ENCODE data around the gene CACNA1I. TPM values are rescaled to one million over a fixed set of nuclear protein-coding genes. Genes with fewer than 3 reads are reported as not detected.

The CACNA1I gene
- total RNA-seq, 1 experiment from 2014 or later, result 2.1 TPM

DNA sequence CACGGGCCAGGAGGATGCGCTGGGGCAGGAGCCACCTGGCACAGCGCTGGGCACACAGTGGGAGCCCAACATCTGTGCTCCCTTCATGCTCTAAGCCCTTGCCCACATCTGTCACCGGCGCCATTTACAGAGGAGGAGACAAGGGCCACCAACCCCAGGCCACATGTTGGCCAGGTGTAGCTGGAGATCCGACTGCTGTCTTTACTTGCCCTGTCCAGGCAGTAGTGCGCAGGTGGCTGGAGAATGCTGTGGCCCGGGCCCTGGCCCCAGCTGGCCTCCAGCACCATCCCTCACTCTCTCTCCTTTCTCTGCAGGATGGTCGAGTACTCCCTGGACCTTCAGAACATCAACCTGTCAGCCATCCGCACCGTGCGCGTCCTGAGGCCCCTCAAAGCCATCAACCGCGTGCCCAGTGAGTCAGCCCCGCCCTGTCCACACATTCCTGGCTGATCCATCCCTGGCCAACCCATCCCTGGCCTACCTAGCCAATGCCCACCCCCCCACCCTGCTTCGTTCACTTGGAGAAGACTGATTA lies 48.5 kb downstream of the CACNA1I start:
- Mint-ChIP-seq H3K27ac (no peak overlapping the region), H3K4me3 (no peak overlapping the region), H3K4me1 (peaks cover 13% of the 10 kb centered on the region), H3K36me3 (no peaks in the 10 kb centered on the region), H3K9me3 (no peaks in the 10 kb centered on the region), H3K27me3 (ENCODE audit: low read depth) (no peaks in the 10 kb centered on the region)
- ATAC-seq, result no peak
- CTCF ChIA-PET, result interaction anchor here (0.6 to 0.8 kb wide), 3 partner anchors 84 to 394 kb away, joined by 3 to 8 read pairs (median 3); no protein-coding TSS in a partner anchor
- POLR2A ChIA-PET, result no interaction called here
- no peak for DNase-seq (ENCODE audit: low spot score)
- TF ChIP-seq, protein P1, sequence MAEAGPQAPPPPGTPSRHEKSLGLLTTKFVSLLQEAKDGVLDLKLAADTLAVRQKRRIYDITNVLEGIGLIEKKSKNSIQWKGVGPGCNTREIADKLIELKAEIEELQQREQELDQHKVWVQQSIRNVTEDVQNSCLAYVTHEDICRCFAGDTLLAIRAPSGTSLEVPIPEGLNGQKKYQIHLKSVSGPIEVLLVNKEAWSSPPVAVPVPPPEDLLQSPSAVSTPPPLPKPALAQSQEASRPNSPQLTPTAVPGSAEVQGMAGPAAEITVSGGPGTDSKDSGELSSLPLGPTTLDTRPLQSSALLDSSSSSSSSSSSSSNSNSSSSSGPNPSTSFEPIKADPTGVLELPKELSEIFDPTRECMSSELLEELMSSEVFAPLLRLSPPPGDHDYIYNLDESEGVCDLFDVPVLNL (CRISPR knock-in tag; IDR thresholded peaks at IDR 0.05; ENCODE audit: borderline replicate concordance, low read depth), result no peak
- TF ChIP-seq, protein P2, sequence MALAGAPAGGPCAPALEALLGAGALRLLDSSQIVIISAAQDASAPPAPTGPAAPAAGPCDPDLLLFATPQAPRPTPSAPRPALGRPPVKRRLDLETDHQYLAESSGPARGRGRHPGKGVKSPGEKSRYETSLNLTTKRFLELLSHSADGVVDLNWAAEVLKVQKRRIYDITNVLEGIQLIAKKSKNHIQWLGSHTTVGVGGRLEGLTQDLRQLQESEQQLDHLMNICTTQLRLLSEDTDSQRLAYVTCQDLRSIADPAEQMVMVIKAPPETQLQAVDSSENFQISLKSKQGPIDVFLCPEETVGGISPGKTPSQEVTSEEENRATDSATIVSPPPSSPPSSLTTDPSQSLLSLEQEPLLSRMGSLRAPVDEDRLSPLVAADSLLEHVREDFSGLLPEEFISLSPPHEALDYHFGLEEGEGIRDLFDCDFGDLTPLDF (CRISPR knock-in tag; IDR thresholded peaks at IDR 0.05), result no peak

DNA sequence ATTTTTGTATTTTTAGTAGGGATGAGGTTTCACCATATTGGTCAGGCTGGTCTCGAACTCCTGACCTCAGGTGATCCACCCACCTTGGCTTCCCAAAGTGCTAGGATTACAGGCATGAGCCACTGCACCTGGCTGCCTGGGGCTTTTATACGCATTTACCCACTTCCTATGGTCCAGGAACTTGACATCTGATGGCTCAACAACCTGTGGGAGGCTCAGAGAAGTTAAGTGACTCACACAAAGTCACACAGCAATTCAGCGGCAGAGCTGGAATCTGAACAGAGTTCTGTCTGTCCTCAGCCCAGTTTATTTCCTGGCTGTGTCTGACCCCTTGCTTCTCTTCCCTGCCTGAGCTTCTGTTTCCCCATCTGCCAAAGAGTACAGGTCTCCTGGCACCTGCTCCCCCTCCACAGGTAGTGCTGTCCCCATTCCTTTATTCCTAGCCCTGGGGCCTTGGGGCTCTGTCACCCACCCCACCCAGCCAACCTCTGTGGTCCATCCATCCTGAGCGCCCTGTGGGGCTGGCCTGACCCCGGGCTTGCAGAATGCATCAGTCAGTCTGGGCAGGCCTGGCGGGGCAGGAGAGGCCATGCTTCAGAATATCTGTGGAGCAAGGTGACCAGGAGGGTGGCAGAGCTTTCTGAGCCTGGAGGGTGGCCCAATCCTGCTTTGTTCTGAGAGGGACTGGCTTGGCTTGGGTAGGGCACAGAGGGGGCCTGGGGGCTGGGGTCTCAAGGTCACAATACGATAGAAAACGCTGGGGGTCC lies 50.6 kb downstream of the CACNA1I start:
- H3K27me3 Mint-ChIP-seq (ENCODE audit: low read depth), result no peaks in the 10 kb centered on the region
- no peak overlapping the region for H3K4me3 Mint-ChIP-seq
- ChIA-PET CTCF (interaction anchor here (1.0 to 2.2 kb wide), 4 partner anchors 33 to 117 kb away, joined by 3 to 7 read pairs (median 4); no protein-coding TSS in a partner anchor), POLR2A (no interaction called here)
- TF ChIP-seq SMAD4 (CRISPR knock-in tag; IDR thresholded peaks at IDR 0.05), result no peak
- no peak for TF ChIP-seq SMAD3 (CRISPR knock-in tag; IDR thresholded peaks at IDR 0.05; ENCODE audit: borderline replicate concordance)
- TF ChIP-seq, protein P3, sequence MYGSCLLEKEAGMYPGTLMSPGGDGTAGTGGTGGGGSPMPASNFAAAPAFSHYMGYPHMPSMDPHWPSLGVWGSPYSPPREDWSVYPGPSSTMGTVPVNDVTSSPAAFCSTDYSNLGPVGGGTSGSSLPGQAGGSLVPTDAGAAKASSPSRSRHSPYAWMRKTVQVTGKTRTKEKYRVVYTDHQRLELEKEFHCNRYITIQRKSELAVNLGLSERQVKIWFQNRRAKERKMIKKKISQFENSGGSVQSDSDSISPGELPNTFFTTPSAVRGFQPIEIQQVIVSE (CRISPR knock-in tag; IDR thresholded peaks at IDR 0.05; ENCODE audit: borderline replicate concordance), result no peak
- no peak for TF ChIP-seq ZNF219 (CRISPR knock-in tag; IDR thresholded peaks at IDR 0.05; ENCODE audit: borderline replicate concordance)
- no peak for TF ChIP-seq NFATC4 (CRISPR knock-in tag; IDR thresholded peaks at IDR 0.05)
- TF ChIP-seq ATF1 (CRISPR knock-in tag; IDR thresholded peaks at IDR 0.05), result no peak
- TF ChIP-seq ZNF232 (CRISPR knock-in tag; IDR thresholded peaks at IDR 0.05), result no peak
- TF ChIP-seq, protein P1 (CRISPR knock-in tag; IDR thresholded peaks at IDR 0.05; ENCODE audit: borderline replicate concordance, low read depth), result no peak
- no peak for TF ChIP-seq NR3C1 (CRISPR knock-in tag; conservative IDR thresholded peaks at IDR 0.05; ENCODE audit: low read depth)
- no peak for TF ChIP-seq ZNF317 (CRISPR knock-in tag; IDR thresholded peaks at IDR 0.05; ENCODE audit: borderline replicate concordance, low read depth)
- TF ChIP-seq, protein P4, sequence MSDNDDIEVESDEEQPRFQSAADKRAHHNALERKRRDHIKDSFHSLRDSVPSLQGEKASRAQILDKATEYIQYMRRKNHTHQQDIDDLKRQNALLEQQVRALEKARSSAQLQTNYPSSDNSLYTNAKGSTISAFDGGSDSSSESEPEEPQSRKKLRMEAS (CRISPR knock-in tag; IDR thresholded peaks at IDR 0.05), result no peak
- TF ChIP-seq, protein P5, sequence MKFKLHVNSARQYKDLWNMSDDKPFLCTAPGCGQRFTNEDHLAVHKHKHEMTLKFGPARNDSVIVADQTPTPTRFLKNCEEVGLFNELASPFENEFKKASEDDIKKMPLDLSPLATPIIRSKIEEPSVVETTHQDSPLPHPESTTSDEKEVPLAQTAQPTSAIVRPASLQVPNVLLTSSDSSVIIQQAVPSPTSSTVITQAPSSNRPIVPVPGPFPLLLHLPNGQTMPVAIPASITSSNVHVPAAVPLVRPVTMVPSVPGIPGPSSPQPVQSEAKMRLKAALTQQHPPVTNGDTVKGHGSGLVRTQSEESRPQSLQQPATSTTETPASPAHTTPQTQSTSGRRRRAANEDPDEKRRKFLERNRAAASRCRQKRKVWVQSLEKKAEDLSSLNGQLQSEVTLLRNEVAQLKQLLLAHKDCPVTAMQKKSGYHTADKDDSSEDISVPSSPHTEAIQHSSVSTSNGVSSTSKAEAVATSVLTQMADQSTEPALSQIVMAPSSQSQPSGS (CRISPR knock-in tag; IDR thresholded peaks at IDR 0.05; ENCODE audit: borderline replicate concordance, low read depth), result no peak
- TF ChIP-seq RELA (CRISPR knock-in tag; IDR thresholded peaks at IDR 0.05; ENCODE audit: borderline replicate concordance), result no peak
- TF ChIP-seq ETV6 (CRISPR knock-in tag; IDR thresholded peaks at IDR 0.05), result no peak
- TF ChIP-seq, protein P6, sequence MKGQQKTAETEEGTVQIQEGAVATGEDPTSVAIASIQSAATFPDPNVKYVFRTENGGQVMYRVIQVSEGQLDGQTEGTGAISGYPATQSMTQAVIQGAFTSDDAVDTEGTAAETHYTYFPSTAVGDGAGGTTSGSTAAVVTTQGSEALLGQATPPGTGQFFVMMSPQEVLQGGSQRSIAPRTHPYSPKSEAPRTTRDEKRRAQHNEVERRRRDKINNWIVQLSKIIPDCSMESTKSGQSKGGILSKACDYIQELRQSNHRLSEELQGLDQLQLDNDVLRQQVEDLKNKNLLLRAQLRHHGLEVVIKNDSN (CRISPR knock-in tag; IDR thresholded peaks at IDR 0.05), result no peak
- no peak for TF ChIP-seq ESRRA (CRISPR knock-in tag; IDR thresholded peaks at IDR 0.05; ENCODE audit: borderline replicate concordance)
- no peak for TF ChIP-seq SOX15 (CRISPR knock-in tag; IDR thresholded peaks at IDR 0.05)
- TF ChIP-seq GTF2I (CRISPR knock-in tag; conservative IDR thresholded peaks at IDR 0.05), result no peak
- ATAC-seq, result no peak
- no peak overlapping the region for H3K27ac Mint-ChIP-seq
- peaks cover 23% of the 10 kb centered on the region for H3K4me1 Mint-ChIP-seq
- H3K9me3 Mint-ChIP-seq, result no peaks in the 10 kb centered on the region
- no peak for DNase-seq (ENCODE audit: low spot score)
- no peaks in the 10 kb centered on the region for H3K36me3 Mint-ChIP-seq
